WTC11 (cell line): ENCODE measurements around the gene WNK1. TPM values are rescaled to one million over a fixed set of nuclear protein-coding genes. Genes with fewer than 3 reads are reported as not detected.

ENCODE experiments used
- ATAC-seq: fragments of 200-7000 bp; cut with Tn5 transposase; 2 replicates; pipeline ENCODE4 v1.10.0; 2021; ENCODE audit warnings: mild to moderate bottlenecking, moderate library complexity
- CTCF ChIA-PET: fragments of 300-600 bp; sonication (Branson Sonifier 250); formaldehyde crosslinking; loops from one replicate; lab custom pipeline; 2021; ENCODE audit warnings: antibody characterized with exemption; lab: Charles Lee
- POLR2A ChIA-PET: fragments of 350-600 bp; sonication (Branson Sonifier 250); formaldehyde crosslinking; loops from one replicate; lab custom pipeline; 2021; ENCODE audit warnings: antibody characterized with exemption; lab: Charles Lee
- DNase-seq: peaks from one replicate; pipeline ENCODE4 v3.0.0; 2021; ENCODE audit warnings: low spot score
- H3K27ac Mint-ChIP-seq: 2 replicates; pipeline ENCODE4 v1.8.0; 2021; ENCODE audit warnings: mixed read lengths
- H3K27me3 Mint-ChIP-seq: 2 replicates; pipeline ENCODE4 v1.8.0; 2021; ENCODE audit warnings: low read depth, mild to moderate bottlenecking, moderate library complexity, mixed read lengths
- H3K36me3 Mint-ChIP-seq: 2 replicates; pipeline ENCODE4 v1.8.0; 2021; ENCODE audit warnings: mixed read lengths
- H3K4me1 Mint-ChIP-seq: 2 replicates; pipeline ENCODE4 v1.8.0; 2022; ENCODE audit warnings: mixed read lengths
- H3K4me3 Mint-ChIP-seq: 2 replicates; pipeline ENCODE4 v1.8.0; 2021; ENCODE audit warnings: mild to moderate bottlenecking, moderate library complexity, mixed read lengths
- H3K9me3 Mint-ChIP-seq: 2 replicates; pipeline ENCODE4 v1.8.0; 2021; ENCODE audit warnings: mixed read lengths
- AR ChIP-seq: fragments of 250-450 bp; sonication (Bioruptor Pico); IDR thresholded peaks from 2 replicates; pipeline ENCODE4 v1.9.0; 2021; ENCODE audit warnings: mild to moderate bottlenecking
- CDX4 ChIP-seq: fragments of 250-450 bp; sonication (Bioruptor Pico); IDR thresholded peaks from 2 replicates; pipeline ENCODE4 v1.9.0; 2021; ENCODE audit warnings: moderate library complexity, mild to moderate bottlenecking, inconsistent platforms, borderline replicate concordance
- CREM ChIP-seq: sonication (generic); formaldehyde crosslinking; IDR thresholded peaks from 2 replicates; pipeline ENCODE4 v1.8.1; 2022; ENCODE audit warnings: mild to moderate bottlenecking, missing genetic modification reagents, moderate library complexity
- E2F5 ChIP-seq: sonication (generic); formaldehyde crosslinking; IDR thresholded peaks from 2 replicates; pipeline ENCODE4 v1.8.1; 2022; ENCODE audit warnings: mild to moderate bottlenecking, moderate library complexity, missing genetic modification reagents
- FOXP1 ChIP-seq: sonication (generic); formaldehyde crosslinking; IDR thresholded peaks from 2 replicates; pipeline ENCODE4 v1.8.0; 2022; ENCODE audit warnings: missing genetic modification reagents, mild to moderate bottlenecking, moderate library complexity, borderline replicate concordance
- GTF2I ChIP-seq: fragments of 250-450 bp; sonication (Bioruptor Pico); conservative IDR thresholded peaks from 2 replicates; pipeline ENCODE4 v1.4.0; 2021; ENCODE audit warnings: mild to moderate bottlenecking
- JUN ChIP-seq: sonication (generic); formaldehyde crosslinking; IDR thresholded peaks from 2 replicates; pipeline ENCODE4 v1.8.0; 2023; ENCODE audit warnings: mild to moderate bottlenecking, missing genetic modification reagents
- NR1H2 ChIP-seq: sonication (generic); formaldehyde crosslinking; IDR thresholded peaks from 2 replicates; pipeline ENCODE4 v1.9.0; 2021; ENCODE audit warnings: mild to moderate bottlenecking, moderate library complexity, missing genetic modification reagents
- OVOL2 ChIP-seq: fragments of 250-450 bp; sonication (Bioruptor Pico); IDR thresholded peaks from 2 replicates; pipeline ENCODE4 v1.9.0; 2021; ENCODE audit warnings: mild to moderate bottlenecking, borderline replicate concordance
- PREB ChIP-seq: sonication (generic); formaldehyde crosslinking; IDR thresholded peaks from 2 replicates; pipeline ENCODE4 v1.8.1; 2022; ENCODE audit warnings: mild to moderate bottlenecking, missing genetic modification reagents, moderate library complexity, borderline replicate concordance
- RORB ChIP-seq: fragments of 250-450 bp; sonication (Bioruptor Pico); IDR thresholded peaks from 2 replicates; pipeline ENCODE4 v1.9.0; 2021; ENCODE audit warnings: mild to moderate bottlenecking
- SMAD3 ChIP-seq: sonication (generic); formaldehyde crosslinking; IDR thresholded peaks from 2 replicates; pipeline ENCODE4 v1.8.0; 2022; ENCODE audit warnings: missing genetic modification reagents, mild to moderate bottlenecking, borderline replicate concordance
- SP1 ChIP-seq: sonication (generic); formaldehyde crosslinking; conservative IDR thresholded peaks from 2 replicates; pipeline ENCODE4 v1.8.1; 2022; ENCODE audit warnings: missing genetic modification reagents
- TCF7 ChIP-seq: sonication (generic); formaldehyde crosslinking; IDR thresholded peaks from 2 replicates; pipeline ENCODE4 v1.8.0; 2022; ENCODE audit warnings: mild to moderate bottlenecking, low read depth, missing genetic modification reagents, moderate library complexity
- TEAD1 ChIP-seq: sonication (generic); formaldehyde crosslinking; IDR thresholded peaks from 2 replicates; pipeline ENCODE4 v1.8.0; 2022; ENCODE audit warnings: mild to moderate bottlenecking, missing genetic modification reagents
- ZNF263 ChIP-seq: sonication (generic); formaldehyde crosslinking; IDR thresholded peaks from 2 replicates; pipeline ENCODE4 v1.8.1; 2022; ENCODE audit warnings: low read depth, mild to moderate bottlenecking, moderate library complexity, missing genetic modification reagents
- ZNF281 ChIP-seq: sonication (generic); formaldehyde crosslinking; IDR thresholded peaks from 2 replicates; pipeline ENCODE4 v1.8.0; 2023; ENCODE audit warnings: mild to moderate bottlenecking, missing genetic modification reagents
- ZNF317 ChIP-seq: sonication (generic); formaldehyde crosslinking; IDR thresholded peaks from 2 replicates; pipeline ENCODE4 v1.8.1; 2023; ENCODE audit warnings: low read depth, mild to moderate bottlenecking, moderate library complexity, missing genetic modification reagents, borderline replicate concordance
- ZNF425 ChIP-seq: fragments of 250-450 bp; sonication (Bioruptor Pico); conservative IDR thresholded peaks from 2 replicates; pipeline ENCODE4 v1.9.0; 2021; ENCODE audit warnings: mild to moderate bottlenecking
- ZNF532 ChIP-seq: fragments of 250-450 bp; sonication (Bioruptor Pico); IDR thresholded peaks from 2 replicates; pipeline ENCODE4 v1.9.0; 2021; ENCODE audit warnings: mild to moderate bottlenecking, borderline replicate concordance
- ZSCAN18 ChIP-seq: fragments of 250-450 bp; sonication (Bioruptor Pico); IDR thresholded peaks from 2 replicates; pipeline ENCODE4 v2.1.2; 2022; ENCODE audit warnings: mild to moderate bottlenecking, moderate library complexity
- total RNA-seq: library from RNA; stranded (reverse); gene quantifications from 3 replicates; pipeline ENCODE4 v1.2.3, GENCODE V29; 2021

WNK1 gene
- total RNA-seq, 1 experiment from 2014 or later: 118 TPM

GRCh38 chr12:785706-786105 lies 33.3 kb downstream of the WNK1 start (continued):
- TF ChIP-seq E2F5: no peak
- no peak for TF ChIP-seq ZNF263 (CRISPR knock-in tag)
- no peak for TF ChIP-seq CDX4
- TF ChIP-seq SMAD3 (CRISPR knock-in tag): no peak
- TF ChIP-seq FOXP1 (CRISPR knock-in tag): no peak
- no peak for TF ChIP-seq ZNF281
- no peak for TF ChIP-seq ZNF425 (CRISPR knock-in tag)
- no peak for TF ChIP-seq RORB (CRISPR knock-in tag)
- TF ChIP-seq ZNF317: no peak
- no peak for TF ChIP-seq NR1H2 (CRISPR knock-in tag)

GRCh38 chr12:788288-788687 lies 35.9 kb downstream of the WNK1 start:
- no peak overlapping the region for H3K27ac Mint-ChIP-seq
- no peak overlapping the region for H3K4me3 Mint-ChIP-seq
- no peaks in the 10 kb centered on the region for H3K36me3 Mint-ChIP-seq
- H3K27me3 Mint-ChIP-seq: no peaks in the 10 kb centered on the region
- DNase-seq: no peak
- H3K4me1 Mint-ChIP-seq: peaks cover 13% of the 10 kb centered on the region; the same call in 1 of the 2 replicates
- ChIA-PET POLR2A (no interaction called here), CTCF (interaction anchor here (0.6 to 1.5 kb wide), 2 partner anchors 32 to 37 kb away, joined by 3 read pairs; no protein-coding TSS in a partner anchor)
- H3K9me3 Mint-ChIP-seq: no peaks in the 10 kb centered on the region
- ATAC-seq: no peak
- TF ChIP-seq TCF7 (CRISPR knock-in tag) (no peak), AR (CRISPR knock-in tag) (no peak), JUN (CRISPR knock-in tag) (no peak), GTF2I (CRISPR knock-in tag) (no peak), ZSCAN18 (CRISPR knock-in tag) (no peak), CREM (CRISPR knock-in tag) (no peak), ZNF532 (no peak), OVOL2 (no peak), TEAD1 (CRISPR knock-in tag) (no peak), SP1 (CRISPR knock-in tag) (no peak), PREB (CRISPR knock-in tag) (no peak)
